Measurements from ENCODE around the gene RNF111. TPM values are rescaled to one million over a fixed set of nuclear protein-coding genes. Genes with fewer than 3 reads are reported as not detected.

RNF111 gene
- total RNA-seq, 1 donor from 2014 or later, result 39.8 TPM

DNA sequence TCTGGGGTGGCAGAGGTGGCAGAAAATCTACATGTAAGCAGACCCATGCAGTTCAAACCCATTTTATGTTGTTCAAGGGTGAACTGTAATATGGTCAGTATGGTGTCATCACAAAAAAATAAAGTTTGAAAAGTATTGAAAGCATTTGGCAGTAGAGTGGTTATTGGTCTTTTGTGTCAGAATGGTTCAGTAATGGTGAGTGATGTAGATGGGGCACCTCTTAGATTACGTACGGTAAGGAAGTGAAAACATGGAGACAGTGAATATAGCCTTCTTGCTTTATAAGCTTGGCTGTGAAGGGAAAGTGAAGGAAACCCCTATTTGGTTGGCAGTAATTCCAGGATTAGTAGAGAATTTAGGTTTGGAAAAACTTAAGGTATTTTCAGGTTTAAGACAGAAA lies 100.3 kb downstream of the RNF111 start:
- DNase-seq, result no peak
- Histone ChIP-seq H3K9me3 (no peaks in the 10 kb centered on the region), H3K4me1 (no peaks in the 10 kb centered on the region), H3K36me3 (peaks cover 84% of the 10 kb centered on the region), H3K27me3 (ENCODE audit: low read depth) (no peaks in the 10 kb centered on the region), H3K27ac (no peak overlapping the region), H3K4me3 (no peak overlapping the region)
- ATAC-seq, result no peak
- intact Hi-C loops (cut with DNase I), result no loop called here
- TF ChIP-seq, protein P1, sequence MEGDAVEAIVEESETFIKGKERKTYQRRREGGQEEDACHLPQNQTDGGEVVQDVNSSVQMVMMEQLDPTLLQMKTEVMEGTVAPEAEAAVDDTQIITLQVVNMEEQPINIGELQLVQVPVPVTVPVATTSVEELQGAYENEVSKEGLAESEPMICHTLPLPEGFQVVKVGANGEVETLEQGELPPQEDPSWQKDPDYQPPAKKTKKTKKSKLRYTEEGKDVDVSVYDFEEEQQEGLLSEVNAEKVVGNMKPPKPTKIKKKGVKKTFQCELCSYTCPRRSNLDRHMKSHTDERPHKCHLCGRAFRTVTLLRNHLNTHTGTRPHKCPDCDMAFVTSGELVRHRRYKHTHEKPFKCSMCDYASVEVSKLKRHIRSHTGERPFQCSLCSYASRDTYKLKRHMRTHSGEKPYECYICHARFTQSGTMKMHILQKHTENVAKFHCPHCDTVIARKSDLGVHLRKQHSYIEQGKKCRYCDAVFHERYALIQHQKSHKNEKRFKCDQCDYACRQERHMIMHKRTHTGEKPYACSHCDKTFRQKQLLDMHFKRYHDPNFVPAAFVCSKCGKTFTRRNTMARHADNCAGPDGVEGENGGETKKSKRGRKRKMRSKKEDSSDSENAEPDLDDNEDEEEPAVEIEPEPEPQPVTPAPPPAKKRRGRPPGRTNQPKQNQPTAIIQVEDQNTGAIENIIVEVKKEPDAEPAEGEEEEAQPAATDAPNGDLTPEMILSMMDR (IDR thresholded peaks at IDR 0.05), result no peak

DNA sequence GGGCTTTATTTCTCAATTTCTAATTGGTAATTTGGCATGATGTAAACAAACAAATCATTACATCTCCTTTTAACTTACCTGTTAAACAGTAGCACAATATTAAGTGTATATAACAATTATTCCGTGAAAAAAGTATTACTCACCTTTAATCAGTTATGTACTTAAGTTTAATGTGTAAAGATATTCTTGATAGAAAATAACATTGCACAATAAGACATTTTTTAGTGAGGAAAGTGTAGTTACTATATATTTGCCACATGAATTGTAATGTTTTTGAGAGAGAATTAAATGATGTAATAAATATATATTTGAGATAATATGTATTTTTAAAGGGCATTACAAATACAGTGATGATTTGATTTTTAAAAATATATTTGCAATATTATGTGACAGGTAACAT lies 106.6 kb downstream of the RNF111 start:
- intact Hi-C loops (cut with DNase I), result no loop called here
- TF ChIP-seq, protein P1 (IDR thresholded peaks at IDR 0.05), result no peak
- Histone ChIP-seq H3K27me3 (ENCODE audit: low read depth) (no peaks in the 10 kb centered on the region), H3K27ac (no peak overlapping the region), H3K4me3 (no peak overlapping the region), H3K36me3 (peaks cover 93% of the 10 kb centered on the region), H3K9me3 (no peaks in the 10 kb centered on the region), H3K4me1 (no peaks in the 10 kb centered on the region)
- DNase-seq (no peak), ATAC-seq (no peak)

DNA sequence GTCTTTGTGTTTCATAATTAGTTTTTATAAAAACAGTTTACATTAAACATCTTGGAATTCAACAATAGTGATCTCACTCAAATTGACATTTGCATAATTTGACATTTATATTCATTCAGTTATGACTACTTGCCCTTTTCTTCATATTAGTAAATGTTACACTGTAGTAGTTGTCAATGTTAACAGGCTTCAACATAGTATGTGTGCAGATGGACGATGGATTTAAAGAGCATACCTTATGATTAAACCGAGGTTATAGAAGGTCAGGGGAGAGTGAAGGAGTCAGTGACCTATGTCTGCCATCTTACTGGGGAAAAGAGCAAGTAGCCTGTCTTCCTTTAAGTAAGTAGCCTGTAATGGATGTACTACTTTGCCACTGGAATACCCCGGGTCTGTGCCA lies 109.0 kb downstream of the RNF111 start:
- DNase-seq, result no peak
- intact Hi-C loops (cut with DNase I), result no loop called here
- H3K27ac ChIP-seq, result no peak overlapping the region
- H3K36me3 ChIP-seq, result peaks cover 70% of the 10 kb centered on the region
- ATAC-seq, result no peak
- no peaks in the 10 kb centered on the region for H3K4me1 ChIP-seq
- no peaks in the 10 kb centered on the region for H3K27me3 ChIP-seq (ENCODE audit: low read depth)
- H3K4me3 ChIP-seq, result no peak overlapping the region
- no peaks in the 10 kb centered on the region for H3K9me3 ChIP-seq
- TF ChIP-seq, protein P1 (IDR thresholded peaks at IDR 0.05), result no peak

DNA sequence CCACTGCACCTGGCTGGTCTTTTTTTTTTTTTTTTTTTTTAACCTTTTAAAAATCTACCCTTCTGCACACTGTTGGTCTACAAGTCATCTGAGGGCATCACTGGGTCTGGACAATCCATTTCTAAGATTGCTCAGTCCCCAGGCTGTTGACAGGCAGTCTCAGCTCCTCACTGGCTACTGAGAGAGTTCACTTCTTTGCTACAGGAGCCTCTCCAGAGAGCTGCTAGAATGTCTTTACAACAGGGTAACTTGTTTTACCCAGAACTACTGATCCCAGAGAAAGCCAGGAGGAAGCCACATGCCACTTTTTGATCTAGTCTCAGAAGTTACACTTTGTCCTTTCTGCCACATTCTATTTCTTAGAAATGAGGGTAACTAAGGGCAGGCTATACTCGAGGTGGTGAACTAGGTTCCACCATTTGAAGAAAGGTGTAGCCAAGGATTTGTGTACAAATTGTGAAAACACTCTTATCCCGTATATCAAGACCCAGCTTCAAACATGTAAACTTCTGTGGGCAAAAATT lies 111.8 kb downstream of the RNF111 start:
- TF ChIP-seq, protein P1 (IDR thresholded peaks at IDR 0.05), result no peak
- no peaks in the 10 kb centered on the region for H3K9me3 ChIP-seq
- no peak overlapping the region for H3K27ac ChIP-seq
- ATAC-seq, result no peak
- intact Hi-C loops (cut with DNase I), result no loop called here
- DNase-seq, result no peak
- no peaks in the 10 kb centered on the region for H3K4me1 ChIP-seq
- H3K36me3 ChIP-seq, result peaks cover 42% of the 10 kb centered on the region
- no peaks in the 10 kb centered on the region for H3K27me3 ChIP-seq (ENCODE audit: low read depth)
- H3K4me3 ChIP-seq, result no peak overlapping the region

DNA sequence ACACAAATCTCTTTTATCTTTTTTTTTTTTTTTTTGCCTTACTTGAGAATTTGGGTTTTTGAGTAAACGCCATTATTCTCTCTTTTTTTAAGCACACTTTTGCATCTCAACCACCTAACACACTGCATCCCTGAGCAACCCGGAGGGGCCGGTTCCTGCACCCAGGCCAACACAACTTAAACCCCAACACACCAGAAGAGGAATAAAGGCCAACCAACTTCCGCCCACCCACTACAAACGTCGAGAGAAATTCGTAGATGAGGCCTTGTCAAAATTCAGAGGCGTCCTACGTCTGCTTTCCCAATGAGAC lies 117.1 kb downstream of the RNF111 start:
- ATAC-seq, result peak in 1 of 2 donors; percentile 58
- H3K27ac ChIP-seq, result no peak overlapping the region
- DNase-seq, result peak; percentile 48

More for the DNA sequence above, 117.1 kb downstream of the RNF111 start:
- Histone ChIP-seq H3K9me3 (no peaks in the 10 kb centered on the region), H3K27me3 (ENCODE audit: low read depth) (no peaks in the 10 kb centered on the region), H3K4me3 (peak overlapping the region; percentile 84), H3K4me1 (no peaks in the 10 kb centered on the region), H3K36me3 (no peaks in the 10 kb centered on the region)
- intact Hi-C loops (cut with DNase I), result no loop called here
- TF ChIP-seq, protein P1 (IDR thresholded peaks at IDR 0.05), result no peak
